Psoas muscle (tissue), 8 donors: ENCODE data around the gene AOAH. TPM values are rescaled to one million over a fixed set of nuclear protein-coding genes. Genes with fewer than 3 reads are reported as not detected.

Experiments used
- ATAC-seq, 4 donors: fragments of 200-7000 bp; cut with Tn5 transposase; one replicate each; pipeline ENCODE4 v1.9.1; 2020; ENCODE audit warnings: moderate library complexity in 3 of 4, mild to moderate bottlenecking in 2 of 4
- DNase-seq, 2 donors: peaks; one replicate each; pipeline ENCODE4 v3.0.0-alpha.2; 2020
- H3K27ac ChIP-seq: fragments of 200-600 bp; one replicate; pipeline ENCODE4 v1.8.0; 2022
- H3K27me3 ChIP-seq, 3 donors: fragments of 200-600 bp in 1 of 3; one replicate each; pipeline versions ENCODE4 v1.6.1 to v1.8.0; 2013 to 2022; ENCODE audit warnings: low read length in 2 of 3, mild to moderate bottlenecking in 2 of 3, moderate library complexity in 1 of 3; ENCODE audit not compliant: insufficient read depth in 3 of 3
- H3K36me3 ChIP-seq, 2 donors: fragments of 200-600 bp in 1 of 2; one replicate each; pipeline versions ENCODE4 v1.6.1 to v1.8.0; 2013 to 2022; ENCODE audit warnings: low read depth in 1 of 2, mild to moderate bottlenecking in 1 of 2, moderate library complexity in 1 of 2; ENCODE audit not compliant: insufficient read depth in 1 of 2
- H3K4me1 ChIP-seq: fragments of 200-600 bp; one replicate; pipeline ENCODE4 v1.8.0; 2022
- H3K4me3 ChIP-seq: fragments of 200-600 bp; one replicate; pipeline ENCODE4 v1.8.0; 2022; ENCODE audit warnings: mild to moderate bottlenecking
- H3K9me3 ChIP-seq: fragments of 200-600 bp; one replicate; pipeline ENCODE4 v1.8.0; 2022
- CTCF ChIP-seq: fragments of 200-600 bp; IDR thresholded peaks from one replicate; pipeline ENCODE4 v1.8.0; 2022; ENCODE audit warnings: antibody characterized with exemption
- WGBS, 3 donors: extraction: QIAGEN DNeasy Blood & Tissue Kit; methylation state at CpG; one replicate each; pipeline versions ENCODE4 v1.1.6 to v1.1.7; 2013; 5-methylcytosine and 5-hydroxymethylcytosine counted together
- intact Hi-C, 2 donors: fragments of 100-400 bp; cut with DNase I; formaldehyde crosslinking; loops; one replicate each; pipeline versions ENCODE4 v1.11.0 to v1.14.2; 2022
- polyA plus RNA-seq, 3 donors: library from polyadenylated mRNA; stranded (reverse); fragments of 200-250 nt; gene quantifications; one replicate each; pipeline ENCODE4 v1.2.3, GENCODE V29; 2013
- total RNA-seq, 4 donors: library from RNA; stranded (reverse); fragmentation: NEBNext Ultra II Directional in 2 of 4; extraction: Animal tissue kit (Norgen Biotek cat#: 25700) in 2 of 4; gene quantifications; one replicate each; pipeline versions ENCODE4 v1.2.1 to v1.2.4, GENCODE V29; 2021 to 2023
- donor health status: healthy with polysubstance abuse.
- donor health status: DM: no; HTN: no; CAD: no; lungs with moderate emphysema.
- donor health status: Bipolar disorder and iron deficiency.
- donor health status: healthy.
- donor health status: DM: yes; HTN: yes; CAD: no.
- donor health status: DM: no; HTN: no; CAD: no.
- donor health status: DM: no; HTN: no; CAD: no.
- donor health status: DM: yes; HTN: yes; CAD: no.

AOAH gene
- total and polyA plus RNA-seq, 7 donors: 0.04 to 2.1 (median 0.83) TPM

GRCh38 chr7:36605261-36606051 lies 118.8 kb downstream of the AOAH start:
- no peak overlapping the region for H3K4me3 ChIP-seq
- WGBS, 3 donors: 64 to 65% (median 65%) methylated on average over 7 of the region's 7 CpGs
- no peak overlapping the region for H3K27ac ChIP-seq
- DNase-seq (no peak), ATAC-seq (no peak)
- no peaks in the 10 kb centered on the region for H3K27me3 ChIP-seq
- no peaks in the 10 kb centered on the region for H3K9me3 ChIP-seq
- TF ChIP-seq CTCF: no peak
- H3K4me1 ChIP-seq: no peaks in the 10 kb centered on the region
- H3K36me3 ChIP-seq: no peaks in the 10 kb centered on the region
- intact Hi-C loops: no loop called here

GRCh38 chr7:36604806-36605205 lies 119.5 kb downstream of the AOAH start:
- Histone ChIP-seq H3K4me1 (no peaks in the 10 kb centered on the region), H3K9me3 (no peaks in the 10 kb centered on the region), H3K27ac (no peak overlapping the region), H3K36me3 (no peaks in the 10 kb centered on the region), H3K4me3 (no peak overlapping the region), H3K27me3 (no peaks in the 10 kb centered on the region)
- intact Hi-C loops: no loop called here
- DNase-seq (no peak), ATAC-seq (no peak)
- no peak for TF ChIP-seq CTCF
- 58 to 68% (median 61%) methylated on average over 3 of the region's 3 CpGs for WGBS, 3 donors

GRCh38 chr7:36602934-36603887 lies 121.1 kb downstream of the AOAH start:
- Histone ChIP-seq H3K27me3 (no peaks in the 10 kb centered on the region), H3K36me3 (no peaks in the 10 kb centered on the region), H3K9me3 (no peaks in the 10 kb centered on the region), H3K4me1 (no peaks in the 10 kb centered on the region), H3K27ac (no peak overlapping the region), H3K4me3 (no peak overlapping the region)
- intact Hi-C loops: no loop called here
- ATAC-seq: no peak
- no peak for TF ChIP-seq CTCF
- no peak for DNase-seq
- 81 to 93% (median 92%) methylated on average over 7 of the region's 7 CpGs for WGBS, 3 donors

GRCh38 chr7:36602511-36602910 lies 121.8 kb downstream of the AOAH start:
- Histone ChIP-seq H3K27me3 (no peaks in the 10 kb centered on the region), H3K4me3 (no peak overlapping the region), H3K9me3 (no peaks in the 10 kb centered on the region), H3K36me3 (no peaks in the 10 kb centered on the region), H3K27ac (no peak overlapping the region), H3K4me1 (no peaks in the 10 kb centered on the region)
- 44 to 73% (median 69%) methylated on average over 3 of the region's 3 CpGs for WGBS, 3 donors
- no peak for DNase-seq
- TF ChIP-seq CTCF: no peak
- no peak for ATAC-seq
- intact Hi-C loops: no loop called here
